A673 (cell line): ENCODE results near the gene RHOT1.

Experiments used
- CTCF ChIP-seq: fragments of 300-800, 200-600 bp; sonication (generic); conservative IDR thresholded peaks from 2 replicates; pipeline ENCODE4 v1.5.1; 2017; ENCODE audit warnings: low read depth, mild to moderate bottlenecking, antibody characterized with exemption, low read length, moderate library complexity, mixed read lengths
- EZH2 ChIP-seq: fragments of 200-600 bp; sonication (generic); IDR thresholded peaks from 2 replicates; pipeline ENCODE4 v1.6.1; 2017; ENCODE audit warnings: borderline replicate concordance, low read depth, mild to moderate bottlenecking, mixed read lengths, antibody characterized with exemption, low read length; ENCODE audit not compliant: poor library complexity, severe bottlenecking

- TF ChIP-seq CTCF (no peak), EZH2 (no peak)
These were observed 17.1 kb upstream of the RHOT1 start for GRCh38 chr17:32124985-32125847.
